ENCODE data around the gene UNCX.

Gene UNCX

GRCh38 chr7:1244700-1245523, 12.2 kb downstream of the UNCX start:
- DNase-seq = no peak

GRCh38 chr7:1245524-1246050, 12.9 kb downstream of the UNCX start:
- DNase-seq = no peak

- no peak for DNase-seq
Observed at GRCh38 chr7:1246160-1246870, 13.6 kb downstream of the UNCX start.

GRCh38 chr7:1246871-1247526, 14.3 kb downstream of the UNCX start:
- no peak for DNase-seq

GRCh38 chr7:1247527-1248041, 14.9 kb downstream of the UNCX start:
- peak in 1 of 2 experiments; percentile 13 for DNase-seq

GRCh38 chr7:1248143-1248915, 15.7 kb downstream of the UNCX start:
- DNase-seq = no peak

- DNase-seq = no peak
Observed at GRCh38 chr7:1248916-1249581, 16.4 kb downstream of the UNCX start.

GRCh38 chr7:1249731-1250130, 17.1 kb downstream of the UNCX start:
- no peak for DNase-seq

GRCh38 chr7:1250901-1251300, 18.2 kb downstream of the UNCX start:
- DNase-seq = no peak

- no peak for DNase-seq
Observed at GRCh38 chr7:1251796-1252539, 19.3 kb downstream of the UNCX start.

GRCh38 chr7:1252540-1253090, 19.9 kb downstream of the UNCX start:
- DNase-seq = no peak

GRCh38 chr7:1253681-1254181, 21.1 kb downstream of the UNCX start:
- DNase-seq = no peak

GRCh38 chr7:1254281-1255079, 21.8 kb downstream of the UNCX start:
- no peak for DNase-seq

- DNase-seq = no peak
Observed at GRCh38 chr7:1255080-1255816, 22.6 kb downstream of the UNCX start.

- DNase-seq = no peak
Observed at GRCh38 chr7:1255817-1256340, 23.2 kb downstream of the UNCX start.

GRCh38 chr7:1256621-1257020, 23.9 kb downstream of the UNCX start:
- DNase-seq = no peak

GRCh38 chr7:1257221-1257620, 24.5 kb downstream of the UNCX start:
- no peak for DNase-seq

- DNase-seq = no peak
Observed at GRCh38 chr7:1257863-1258262, 25.2 kb downstream of the UNCX start.

Measured in stimulated activated CD4-positive, alpha-beta T cell treated with anti-CD3 and anti-CD28 coated beads, Interleukin-4, amount 100 ng/mL, for 4 hours (primary cell).